AG09319 (cell line): ENCODE data around the gene NRL.

Experiments used
- DNase-seq: peaks from one replicate; pipeline ENCODE4 v3.0.0-alpha.2; 2010; ENCODE audit warnings: low read depth; ENCODE audit errors: extremely low read depth
- TF ChIP-seq, protein P1 (sequence below): IDR thresholded peaks from 2 replicates; pipeline ENCODE4 v1.5.1; 2011; ENCODE audit warnings: low read depth, mild to moderate bottlenecking, inconsistent platforms, low read length, moderate library complexity

NRL gene

DNA sequence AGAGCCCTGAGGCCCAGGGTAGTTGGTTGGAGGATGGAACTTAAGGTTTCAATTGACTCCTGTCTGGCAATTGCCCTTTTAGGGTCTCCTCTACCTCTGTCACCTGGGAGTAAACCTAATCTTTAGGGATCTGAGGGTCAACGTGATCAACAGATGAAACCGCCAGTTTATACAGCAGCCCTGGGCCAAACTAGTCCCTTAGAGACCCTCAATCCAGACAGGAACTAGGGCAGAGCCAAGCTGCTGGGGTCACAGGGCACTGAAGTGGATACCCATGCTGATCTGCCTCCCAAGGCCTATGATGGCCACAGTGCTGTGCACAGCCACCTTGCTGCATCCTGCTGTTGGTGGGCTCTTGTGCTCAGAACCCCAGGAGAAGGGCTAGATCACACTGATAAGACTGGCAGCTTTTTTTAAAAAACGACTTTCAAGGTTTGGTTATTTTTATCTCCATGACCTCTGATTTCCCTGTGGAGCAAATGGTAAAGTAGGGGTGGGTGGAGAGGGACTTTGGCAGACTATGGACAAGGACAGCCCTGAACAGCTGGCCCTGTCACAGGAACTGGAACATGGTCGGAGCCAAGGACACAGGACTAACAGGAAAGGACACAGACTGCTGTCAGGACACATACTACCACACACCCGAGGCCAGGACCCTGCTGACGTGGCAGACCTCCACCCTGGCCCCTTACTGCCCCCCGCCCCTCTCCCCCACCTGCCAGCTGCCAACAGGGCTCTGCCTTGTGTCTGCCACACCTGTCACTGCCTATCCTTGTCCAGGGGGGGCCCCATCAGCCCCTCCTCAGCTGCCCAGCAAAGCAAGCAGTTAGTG lies 16.2 kb upstream of the NRL start:
- TF ChIP-seq, protein P1, sequence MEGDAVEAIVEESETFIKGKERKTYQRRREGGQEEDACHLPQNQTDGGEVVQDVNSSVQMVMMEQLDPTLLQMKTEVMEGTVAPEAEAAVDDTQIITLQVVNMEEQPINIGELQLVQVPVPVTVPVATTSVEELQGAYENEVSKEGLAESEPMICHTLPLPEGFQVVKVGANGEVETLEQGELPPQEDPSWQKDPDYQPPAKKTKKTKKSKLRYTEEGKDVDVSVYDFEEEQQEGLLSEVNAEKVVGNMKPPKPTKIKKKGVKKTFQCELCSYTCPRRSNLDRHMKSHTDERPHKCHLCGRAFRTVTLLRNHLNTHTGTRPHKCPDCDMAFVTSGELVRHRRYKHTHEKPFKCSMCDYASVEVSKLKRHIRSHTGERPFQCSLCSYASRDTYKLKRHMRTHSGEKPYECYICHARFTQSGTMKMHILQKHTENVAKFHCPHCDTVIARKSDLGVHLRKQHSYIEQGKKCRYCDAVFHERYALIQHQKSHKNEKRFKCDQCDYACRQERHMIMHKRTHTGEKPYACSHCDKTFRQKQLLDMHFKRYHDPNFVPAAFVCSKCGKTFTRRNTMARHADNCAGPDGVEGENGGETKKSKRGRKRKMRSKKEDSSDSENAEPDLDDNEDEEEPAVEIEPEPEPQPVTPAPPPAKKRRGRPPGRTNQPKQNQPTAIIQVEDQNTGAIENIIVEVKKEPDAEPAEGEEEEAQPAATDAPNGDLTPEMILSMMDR, result no peak
- DNase-seq, result no peak

DNA sequence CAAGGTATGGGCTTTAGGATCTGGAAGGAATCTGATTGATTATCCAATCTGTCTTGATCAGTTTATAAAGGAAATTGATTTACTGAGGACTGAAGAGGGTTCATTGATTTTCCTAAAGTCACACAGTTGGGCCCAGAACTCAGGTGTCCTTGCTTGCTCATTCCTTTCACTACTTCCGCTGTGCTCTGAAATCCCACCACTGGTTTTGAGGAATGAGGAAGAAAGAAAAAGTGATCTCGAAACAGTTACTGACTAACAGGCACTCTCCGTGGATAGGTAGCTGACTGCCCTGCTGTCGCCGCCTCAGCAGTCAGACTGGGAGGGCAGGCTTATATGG lies 15.6 kb upstream of the NRL start, which contains the start of gene FITM1:
Gene FITM1 (plus strand): TSS at position 280 of the 337 bp plus-strand sequence. CDS start 905 bp downstream, outside the sequence.
- no peak for DNase-seq
- TF ChIP-seq, protein P1, result no peak

DNA sequence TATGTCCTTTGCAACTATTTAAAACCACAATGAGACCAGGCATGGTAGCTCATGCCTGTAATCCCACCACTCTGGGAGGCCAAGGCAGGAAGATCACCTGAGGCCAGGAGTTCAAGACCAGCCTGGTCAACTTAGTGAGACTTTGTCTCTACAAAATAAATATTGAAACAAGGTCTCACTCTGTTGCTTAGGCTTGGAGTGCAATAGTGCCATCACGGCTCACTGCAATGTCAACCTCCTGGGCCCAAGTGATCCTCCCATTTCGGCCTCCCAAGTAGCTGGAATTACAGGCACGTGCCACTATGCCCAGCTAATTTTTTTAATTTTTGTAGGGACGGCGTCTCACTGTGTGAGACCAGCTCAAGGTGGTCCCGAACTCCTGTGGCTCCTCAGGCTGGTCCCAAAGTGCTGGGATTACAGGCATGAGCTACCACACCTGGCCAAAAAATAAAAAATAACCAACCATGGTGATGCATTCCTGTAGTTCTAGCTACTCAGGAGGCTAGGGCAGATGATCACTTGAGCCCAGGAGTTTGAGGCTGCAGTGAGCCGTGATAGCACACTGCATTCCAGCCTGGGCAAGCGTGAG lies 14.8 kb upstream of the NRL start:
- TF ChIP-seq, protein P1, result no peak
- DNase-seq, result no peak

DNA sequence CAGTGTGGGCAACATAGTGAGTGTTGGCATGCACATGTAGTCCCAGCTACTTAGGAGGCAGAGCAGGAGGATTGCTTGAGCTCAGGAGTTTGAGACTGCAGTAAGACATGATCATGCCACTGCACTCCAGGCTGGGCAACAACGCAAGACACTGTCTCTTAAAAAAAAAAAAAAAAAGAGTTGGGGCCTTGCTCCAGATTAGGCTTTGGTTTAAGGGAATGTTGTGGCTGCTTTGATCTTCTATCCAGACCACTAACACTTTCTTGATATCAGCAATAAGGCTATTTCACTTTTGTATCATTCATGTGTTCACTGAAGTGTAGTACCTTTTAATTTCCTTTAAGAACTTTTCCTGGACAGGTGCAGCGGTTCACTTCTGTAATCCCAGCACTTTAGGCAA lies 12.9 kb upstream of the NRL start:
- TF ChIP-seq, protein P1, result no peak
- DNase-seq, result no peak

DNA sequence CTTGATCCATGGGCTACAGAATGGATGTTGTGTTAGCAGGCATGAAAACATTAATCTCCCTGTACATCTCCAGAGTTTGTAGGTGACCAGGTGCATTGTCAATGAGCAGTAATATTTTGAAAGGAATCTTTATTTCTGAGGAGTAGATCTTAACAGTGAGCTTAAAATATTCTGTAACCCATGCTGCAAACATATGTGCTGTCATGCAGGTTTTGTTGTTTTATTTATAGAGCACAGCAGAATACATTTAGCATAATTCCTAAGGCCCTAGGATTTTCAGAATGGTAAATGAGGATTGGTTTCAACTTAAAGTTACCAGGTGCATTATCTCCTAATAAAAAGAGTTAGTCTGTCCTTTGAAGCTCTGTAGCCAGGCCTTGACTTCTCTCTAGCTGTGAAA lies 12.2 kb upstream of the NRL start:
- no peak for DNase-seq
- TF ChIP-seq, protein P1, result no peak

DNA sequence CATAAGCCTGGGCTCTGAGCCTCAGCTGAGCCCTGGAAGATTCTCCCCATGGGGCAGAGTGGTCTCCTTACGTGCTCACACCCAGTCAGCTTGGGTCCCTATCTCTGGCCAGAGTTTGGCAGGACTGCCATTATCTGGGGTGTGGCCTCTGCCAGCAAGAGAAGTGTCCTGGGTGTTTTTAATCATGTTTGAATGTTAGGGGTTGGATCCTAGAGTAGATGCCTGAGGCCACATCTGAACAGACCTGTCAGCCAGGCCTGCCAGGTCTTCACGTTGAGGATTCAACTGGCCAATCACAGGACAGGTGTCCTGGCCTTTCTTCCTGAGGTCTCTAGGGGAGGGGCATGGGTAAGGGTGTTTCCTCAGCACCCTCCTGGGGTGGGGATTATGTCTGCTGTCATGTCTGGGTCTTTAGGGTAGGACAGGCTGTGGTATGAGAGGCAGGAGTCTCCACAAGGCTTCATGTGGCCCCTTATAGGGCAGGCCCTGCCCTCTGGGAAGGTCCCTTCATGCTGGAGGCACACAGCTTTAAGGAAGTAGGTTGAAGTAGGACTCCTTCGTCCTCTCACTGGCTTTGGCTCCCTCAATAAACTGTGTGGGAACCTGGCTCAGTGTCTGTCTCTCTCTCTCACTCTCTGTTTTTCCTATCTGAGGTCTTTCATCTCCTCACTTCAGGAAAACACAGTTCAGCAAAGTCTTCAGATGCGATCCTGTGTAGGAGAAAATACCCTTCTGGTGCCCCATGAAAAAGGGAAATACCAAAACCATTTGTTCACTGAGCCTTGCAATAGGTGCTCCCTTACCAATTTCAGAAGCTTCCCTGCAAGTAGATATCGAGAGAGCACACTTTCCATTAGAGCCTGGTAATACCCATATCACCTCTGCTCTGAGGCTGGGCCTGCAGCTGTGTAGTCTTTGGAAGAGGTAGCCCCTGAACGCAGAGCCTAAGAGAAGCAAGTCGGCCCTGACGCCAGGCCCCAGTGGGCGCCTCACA lies 9.0 kb upstream of the NRL start:
- DNase-seq, result no peak
- TF ChIP-seq, protein P1, result no peak
